ENCODE data around the gene LCOR.

LCOR gene

DNA sequence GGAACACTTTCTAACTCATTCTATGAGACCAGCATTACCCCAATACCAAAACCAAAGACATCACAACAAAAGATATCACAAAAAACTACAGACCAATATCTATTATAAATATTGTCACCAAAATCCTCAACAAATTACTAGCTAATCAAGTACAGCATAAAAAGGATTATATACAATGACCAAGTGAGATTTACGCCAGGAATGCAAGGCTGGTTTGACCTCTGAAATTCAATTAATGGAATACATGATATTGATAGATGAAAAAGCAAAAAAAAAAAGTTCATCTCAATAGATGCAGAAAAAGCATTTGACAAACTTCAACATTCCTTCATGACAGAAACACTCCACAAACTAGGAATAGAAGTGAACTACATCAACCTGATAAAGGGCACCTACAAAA is 175.3 kb downstream of the LCOR start:
- DNase-seq (ENCODE audit: low read depth in 1 of 2, low spot score in 1 of 2): no peak

DNA sequence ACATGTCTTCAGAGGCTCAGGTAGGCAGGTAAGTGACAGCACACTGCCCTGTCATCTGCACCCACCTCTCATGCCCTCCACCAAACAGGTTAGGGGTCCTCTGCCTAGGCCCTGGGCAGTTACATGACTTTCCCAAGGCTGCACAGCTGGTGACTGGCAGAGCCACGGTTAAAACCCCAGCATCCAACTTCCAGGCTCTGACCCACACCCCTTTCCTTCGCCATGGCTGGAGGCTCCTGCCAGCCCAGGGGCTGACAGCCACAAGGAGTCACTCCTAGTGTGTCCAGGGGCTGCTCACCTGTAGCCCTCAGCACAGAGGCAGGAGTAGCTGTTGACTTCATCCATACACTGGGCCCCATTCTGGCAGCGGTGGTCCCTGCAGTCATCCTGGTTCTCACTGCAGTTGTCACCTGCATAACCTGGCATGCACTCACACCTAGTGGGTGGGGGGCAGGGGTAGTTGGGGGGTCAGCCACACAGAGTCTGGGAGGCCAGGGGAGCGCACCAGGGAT is 178.7 kb downstream of the LCOR start:
- DNase-seq (ENCODE audit: low read depth in 1 of 2, low spot score in 1 of 2): no peak

DNA sequence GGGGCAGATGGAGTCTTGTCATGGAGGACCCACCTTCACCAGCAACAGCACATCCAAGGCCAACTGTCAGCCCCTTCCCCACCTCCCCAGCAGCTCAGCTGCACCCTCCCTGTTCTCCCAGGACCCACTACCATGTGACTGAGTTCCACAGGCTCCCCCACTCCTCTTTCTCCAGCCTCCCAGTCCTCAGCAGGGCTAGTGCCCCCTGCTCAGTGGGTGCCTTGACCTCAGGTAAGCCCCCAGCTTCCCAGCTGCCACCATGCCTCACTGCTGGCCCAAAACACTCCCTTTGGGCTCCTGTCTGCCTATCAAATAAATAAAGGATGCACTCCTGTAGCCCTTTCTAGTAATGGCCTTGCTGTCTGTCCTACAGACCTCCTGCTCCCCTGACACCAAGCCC is 179.3 kb downstream of the LCOR start:
- no peak for DNase-seq (ENCODE audit: low read depth in 1 of 2, low spot score in 1 of 2)

DNA sequence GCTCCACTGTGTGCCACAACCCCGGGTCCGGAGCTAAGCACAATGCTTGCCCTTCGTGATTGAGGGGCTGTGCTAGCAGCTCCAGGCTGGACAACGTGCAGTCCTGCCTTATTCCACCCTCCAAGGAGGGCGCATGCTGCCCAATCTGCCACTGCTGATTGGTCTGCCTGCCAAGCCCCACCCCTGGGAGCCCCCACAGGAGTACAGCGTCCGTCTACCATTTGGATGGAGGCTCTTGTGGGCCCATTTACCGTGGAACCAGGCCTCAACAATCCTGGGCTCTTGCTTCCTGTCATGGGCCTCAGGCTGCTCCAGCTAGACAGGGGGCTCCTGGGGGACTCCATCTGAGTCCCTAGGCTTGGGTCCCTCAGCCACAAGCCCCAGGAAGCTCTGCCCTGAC is 180.4 kb downstream of the LCOR start:
- DNase-seq (ENCODE audit: low read depth in 1 of 2, low spot score in 1 of 2): no peak

DNA sequence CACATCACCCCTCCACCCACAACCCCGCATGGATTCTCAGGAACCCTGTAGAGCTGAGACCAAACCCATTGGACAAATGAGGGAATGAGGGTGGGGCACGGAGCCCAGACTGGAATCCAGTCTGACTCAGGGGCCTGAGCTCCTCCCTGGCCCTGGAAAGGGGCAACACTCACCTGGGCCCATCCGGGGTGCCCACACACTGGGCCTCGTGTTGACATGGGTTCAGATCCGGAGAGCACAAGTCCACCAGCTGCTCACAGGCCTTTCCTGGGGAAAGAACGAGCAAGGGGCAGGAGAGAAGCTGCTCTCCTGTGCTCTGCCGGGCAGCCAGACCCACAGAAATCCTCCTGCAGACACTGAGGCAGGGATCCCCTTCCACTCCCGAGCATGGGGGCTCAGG is 181.5 kb downstream of the LCOR start:
- DNase-seq (ENCODE audit: low read depth in 1 of 2, low spot score in 1 of 2): no peak

DNA sequence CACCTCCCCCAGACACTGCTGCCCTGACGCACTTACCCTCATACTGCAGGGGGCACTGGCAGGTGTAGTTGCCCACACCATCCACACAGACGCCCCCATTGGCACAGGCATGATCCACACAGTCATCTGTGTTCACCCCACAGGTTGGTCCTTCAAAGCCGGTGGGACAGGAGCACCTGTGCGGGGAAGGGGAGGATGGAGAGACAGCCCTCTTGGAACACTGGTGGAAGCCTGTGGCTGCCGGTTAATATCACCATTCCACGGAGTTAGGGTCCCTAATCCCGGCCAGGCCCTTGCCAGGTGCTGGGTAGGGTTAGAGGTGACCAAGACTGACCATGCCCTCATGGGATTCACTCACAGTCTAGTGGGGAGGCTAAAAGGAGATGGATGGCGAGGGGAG is 181.9 kb downstream of the LCOR start:
- no peak for DNase-seq (ENCODE audit: low read depth in 1 of 2, low spot score in 1 of 2)

DNA sequence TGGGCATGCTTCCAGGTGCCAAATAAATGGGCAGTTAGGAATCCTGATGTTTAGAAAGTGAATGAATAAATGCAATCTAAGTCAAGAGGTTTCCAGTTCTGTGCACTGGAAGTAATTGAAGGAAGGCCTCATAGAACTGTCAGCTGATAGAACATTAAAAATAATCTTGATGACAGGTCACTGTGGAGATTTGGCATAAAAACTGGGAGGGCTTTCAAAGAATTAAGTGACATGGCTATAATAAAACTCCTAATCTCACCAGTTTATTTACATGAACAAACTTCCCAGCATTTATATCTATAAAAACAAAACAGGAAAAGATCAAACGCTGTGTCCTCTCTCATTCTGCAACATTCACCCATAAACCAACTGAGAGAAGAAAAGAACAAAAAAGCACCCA is 183.1 kb downstream of the LCOR start:
- DNase-seq (ENCODE audit: low read depth in 1 of 2, low spot score in 1 of 2): no peak

DNA sequence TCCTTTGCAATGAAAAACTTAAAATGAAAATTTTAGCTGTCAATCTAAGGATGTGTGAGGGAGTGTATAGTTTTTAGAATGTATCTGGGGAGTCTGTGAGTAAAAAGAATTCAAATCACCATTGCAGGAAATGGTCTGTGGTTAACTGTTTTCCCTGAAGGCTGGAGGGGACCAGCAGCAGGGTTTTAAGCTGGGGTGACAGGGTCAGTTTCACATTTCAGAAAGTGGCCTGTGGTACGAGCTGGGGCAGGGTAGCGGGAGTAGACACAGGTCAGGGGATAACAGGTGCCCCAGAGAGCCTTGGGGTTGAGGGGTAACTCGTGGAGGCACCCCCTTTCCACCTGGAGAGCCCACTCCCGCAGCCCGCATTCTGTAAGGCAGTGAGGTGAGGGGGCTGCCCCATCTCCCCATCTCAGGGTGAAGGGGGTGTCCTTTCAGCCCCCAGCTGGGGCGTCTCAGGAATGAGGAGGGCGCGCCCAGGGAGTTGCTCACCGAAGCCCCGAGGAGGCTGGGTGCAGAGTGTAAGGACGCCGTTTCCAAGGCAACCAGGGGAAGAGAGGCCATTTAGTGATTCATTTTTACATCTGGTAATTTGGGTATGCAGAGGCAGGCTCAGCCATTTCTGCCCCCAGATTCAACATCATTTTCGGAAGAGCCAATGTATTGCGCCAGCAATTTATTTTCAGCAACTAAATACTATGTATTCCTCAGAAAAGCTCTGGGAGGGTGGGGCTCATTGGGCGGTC is 184.8 kb downstream of the LCOR start:
- no peak for DNase-seq (ENCODE audit: low read depth in 1 of 2, low spot score in 1 of 2)

DNA sequence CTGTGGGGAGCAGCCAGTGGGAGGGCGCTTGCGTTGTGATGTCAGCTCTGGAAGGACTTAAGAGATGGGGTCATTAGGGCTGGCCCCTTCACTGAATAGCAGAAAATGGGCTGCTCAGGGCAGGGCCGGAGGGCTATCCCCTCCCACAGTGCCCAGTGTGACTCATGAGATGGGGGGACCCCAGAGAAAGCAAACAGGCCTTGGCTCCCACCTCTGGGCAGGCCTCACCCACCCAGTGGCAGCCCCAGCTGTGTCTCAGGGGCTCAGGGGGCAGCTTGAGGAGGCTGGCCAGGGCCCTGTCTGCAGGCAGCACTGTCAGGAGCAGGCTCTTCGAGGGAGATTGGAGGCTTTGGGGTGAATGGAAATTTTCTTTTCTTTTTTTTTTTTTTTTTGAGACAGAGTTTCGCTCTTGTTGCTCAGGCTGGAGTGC is 185.4 kb downstream of the LCOR start:
- DNase-seq (ENCODE audit: low read depth in 1 of 2, low spot score in 1 of 2): no peak

DNA sequence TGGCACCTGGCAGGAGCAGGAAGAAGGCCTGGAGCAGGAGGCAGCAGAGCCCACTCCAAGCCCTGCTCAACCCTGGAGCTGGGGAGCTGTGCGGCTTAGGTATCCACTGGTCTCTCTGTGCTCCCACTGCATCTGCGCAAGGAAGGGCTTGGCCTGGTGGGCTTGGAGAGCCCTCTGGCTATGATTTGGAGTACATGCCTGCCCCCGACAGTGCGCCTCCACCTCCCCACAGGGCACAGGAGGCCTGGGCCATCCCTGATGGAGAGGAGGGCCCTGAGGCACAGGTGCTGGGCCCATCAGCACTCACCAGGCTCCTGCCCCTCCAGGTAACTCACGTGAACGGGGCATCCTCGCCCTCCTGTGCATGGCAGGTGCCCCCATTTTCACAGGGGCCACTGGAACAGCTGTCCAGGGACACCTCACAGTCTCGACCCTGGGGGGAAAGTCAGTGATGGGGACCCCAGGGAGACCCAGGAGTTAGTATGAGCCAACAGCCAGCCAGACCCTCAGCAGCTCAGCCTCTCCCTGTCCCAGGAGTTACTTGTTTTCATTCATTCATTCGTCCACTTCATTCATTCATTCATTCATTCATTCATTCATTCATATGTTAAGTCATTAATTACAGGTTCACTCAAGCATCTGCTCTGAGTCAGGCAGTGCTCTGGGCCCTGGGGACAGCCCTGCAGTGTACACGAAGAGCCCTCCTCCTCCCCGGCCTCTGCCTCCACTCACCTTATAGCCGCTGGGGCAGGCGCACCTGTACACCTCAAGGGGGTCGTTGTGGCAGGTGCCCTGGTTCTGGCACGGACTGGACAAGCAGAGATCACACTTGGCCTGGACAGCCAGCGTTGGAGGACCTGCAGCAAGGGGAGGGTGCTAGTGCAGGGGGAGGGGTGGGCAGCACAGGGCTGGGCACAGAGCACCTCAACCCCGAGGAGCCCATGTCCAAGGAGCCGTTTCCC is 186.4 kb downstream of the LCOR start:
- DNase-seq (ENCODE audit: low read depth in 1 of 2, low spot score in 1 of 2): no peak

DNA sequence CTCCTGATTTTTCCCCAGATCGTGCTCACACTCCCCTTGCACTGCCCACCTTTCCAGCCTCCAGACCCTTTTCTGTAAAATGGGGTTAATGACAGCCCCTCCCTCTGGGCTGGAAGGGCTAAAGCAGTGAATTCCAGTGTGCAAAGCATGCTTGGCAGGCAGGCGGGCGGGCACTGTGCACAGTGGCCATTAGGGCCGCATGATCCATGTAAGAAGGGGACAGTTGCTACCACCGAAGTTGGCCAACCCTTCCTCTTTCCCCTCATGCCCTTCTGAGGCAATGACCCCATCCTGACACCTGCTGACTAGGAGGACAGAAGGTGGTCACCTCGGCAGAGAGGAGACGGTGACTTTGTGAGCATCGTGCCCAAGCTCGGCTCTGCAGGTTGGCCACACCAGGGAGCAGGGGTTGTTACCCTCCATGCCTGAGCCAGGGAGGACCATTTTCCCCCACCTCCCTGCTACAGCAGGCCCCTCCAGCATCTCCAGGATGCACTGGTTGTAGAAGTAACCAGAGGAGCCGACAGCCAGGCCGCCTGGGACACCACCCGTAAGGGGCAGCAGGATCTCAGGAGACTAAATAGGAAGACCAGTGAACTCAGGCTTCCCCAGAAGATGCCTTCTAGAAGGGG is 187.2 kb downstream of the LCOR start:
- no peak for DNase-seq (ENCODE audit: low read depth in 1 of 2, low spot score in 1 of 2)

DNA sequence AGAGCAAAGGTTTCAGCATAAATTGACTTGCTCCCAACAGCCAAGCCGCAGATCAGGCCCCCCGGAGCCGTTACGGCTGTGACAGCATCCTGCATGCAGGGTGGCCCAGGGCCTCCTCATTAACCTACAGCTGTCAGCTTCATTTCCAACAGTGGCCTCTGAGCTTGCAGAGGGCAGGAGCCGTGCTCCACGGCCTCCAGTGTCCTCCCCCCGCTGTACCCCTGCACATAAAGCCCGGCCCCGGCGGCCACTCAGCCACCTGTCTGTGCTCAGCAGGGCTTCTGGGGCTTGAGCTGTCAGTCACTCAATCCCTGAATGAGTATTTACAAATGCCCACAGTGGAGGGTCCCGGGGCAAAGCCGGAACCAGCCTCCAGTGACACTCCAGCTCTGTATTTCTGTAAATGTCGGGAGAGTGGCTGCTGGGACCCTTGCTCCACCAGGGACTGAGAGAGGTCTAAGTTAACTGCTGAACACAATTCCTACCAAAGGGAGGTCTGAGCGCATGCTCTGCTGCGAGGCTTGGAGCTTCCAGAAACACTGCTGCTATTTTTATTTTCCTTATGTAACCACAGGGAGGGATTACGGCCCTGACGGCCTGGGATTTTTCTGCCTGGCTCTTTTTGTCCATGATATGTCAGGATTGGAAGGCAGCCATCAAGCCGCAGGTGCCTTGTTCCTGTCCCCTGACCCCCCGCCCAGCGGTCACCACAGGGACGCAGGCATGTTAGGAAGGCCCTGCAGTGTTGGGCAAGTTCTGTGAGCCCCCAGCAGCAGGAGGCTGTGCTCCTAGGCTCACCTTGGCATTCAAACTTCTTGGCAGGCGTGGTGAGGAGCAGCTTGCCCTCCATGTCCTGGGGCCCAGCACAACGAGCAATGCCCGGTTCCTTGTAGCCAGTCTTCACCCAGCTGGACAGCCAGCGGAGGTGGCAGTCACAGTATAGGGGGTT is 188.6 kb downstream of the LCOR start:
- no peak for DNase-seq (ENCODE audit: low read depth in 1 of 2, low spot score in 1 of 2)

DNA sequence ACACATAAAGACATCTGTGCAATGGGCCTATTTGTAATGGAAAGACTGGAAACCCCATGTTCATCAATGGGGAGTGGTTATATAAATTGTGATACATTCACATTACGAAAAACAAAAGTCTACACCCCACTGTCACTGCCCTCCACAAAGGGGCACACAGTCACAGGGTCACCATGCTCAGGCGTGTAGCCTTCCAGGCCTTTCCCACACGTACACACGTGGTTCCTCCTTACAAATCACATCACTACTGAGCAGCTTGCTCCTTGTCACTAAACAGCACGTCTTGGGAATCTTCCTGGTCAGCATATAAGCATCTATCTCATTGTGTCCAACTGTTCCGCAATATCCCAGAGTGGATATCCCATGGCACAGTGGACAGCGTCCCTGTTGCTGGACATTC is 190.5 kb downstream of the LCOR start:
- DNase-seq (ENCODE audit: low read depth in 1 of 2, low spot score in 1 of 2): no peak

DNA sequence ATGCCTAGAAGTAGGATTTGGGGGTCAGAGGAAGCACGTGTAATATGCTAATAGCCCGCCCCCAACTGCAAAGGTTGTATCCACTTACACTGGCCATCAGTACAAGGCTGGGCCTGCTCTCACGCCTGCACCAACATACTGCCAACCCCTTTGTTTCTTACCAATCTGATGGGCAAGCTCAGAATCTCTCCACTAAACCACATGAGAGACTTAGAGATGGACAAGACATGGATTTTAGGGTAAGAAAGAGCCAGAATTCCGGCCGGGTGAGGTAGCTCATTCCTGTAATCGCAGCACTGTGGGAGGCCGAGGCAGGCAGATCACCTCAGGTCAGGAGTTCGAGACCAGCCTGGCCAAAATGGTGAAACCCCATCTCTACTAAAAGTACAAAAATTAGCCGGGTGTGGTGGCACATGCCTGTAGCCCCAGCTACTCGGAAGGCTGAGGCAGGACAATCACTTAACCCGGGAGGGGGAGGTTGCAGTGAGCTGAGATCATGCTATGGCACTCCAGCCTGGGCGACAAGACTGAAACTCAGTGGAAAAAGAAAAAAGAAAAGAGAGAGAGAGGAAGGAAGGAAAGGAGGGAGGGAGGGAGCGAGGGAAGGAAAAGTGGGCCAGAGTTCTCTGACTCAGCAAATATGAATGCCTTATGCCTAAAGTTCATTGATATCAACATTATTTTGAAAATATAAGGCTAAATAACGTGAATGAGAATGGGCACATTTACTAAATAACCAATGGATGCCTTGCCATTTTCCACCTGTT is 191.5 kb downstream of the LCOR start:
- no peak for DNase-seq (ENCODE audit: low read depth in 1 of 2, low spot score in 1 of 2)

DNA sequence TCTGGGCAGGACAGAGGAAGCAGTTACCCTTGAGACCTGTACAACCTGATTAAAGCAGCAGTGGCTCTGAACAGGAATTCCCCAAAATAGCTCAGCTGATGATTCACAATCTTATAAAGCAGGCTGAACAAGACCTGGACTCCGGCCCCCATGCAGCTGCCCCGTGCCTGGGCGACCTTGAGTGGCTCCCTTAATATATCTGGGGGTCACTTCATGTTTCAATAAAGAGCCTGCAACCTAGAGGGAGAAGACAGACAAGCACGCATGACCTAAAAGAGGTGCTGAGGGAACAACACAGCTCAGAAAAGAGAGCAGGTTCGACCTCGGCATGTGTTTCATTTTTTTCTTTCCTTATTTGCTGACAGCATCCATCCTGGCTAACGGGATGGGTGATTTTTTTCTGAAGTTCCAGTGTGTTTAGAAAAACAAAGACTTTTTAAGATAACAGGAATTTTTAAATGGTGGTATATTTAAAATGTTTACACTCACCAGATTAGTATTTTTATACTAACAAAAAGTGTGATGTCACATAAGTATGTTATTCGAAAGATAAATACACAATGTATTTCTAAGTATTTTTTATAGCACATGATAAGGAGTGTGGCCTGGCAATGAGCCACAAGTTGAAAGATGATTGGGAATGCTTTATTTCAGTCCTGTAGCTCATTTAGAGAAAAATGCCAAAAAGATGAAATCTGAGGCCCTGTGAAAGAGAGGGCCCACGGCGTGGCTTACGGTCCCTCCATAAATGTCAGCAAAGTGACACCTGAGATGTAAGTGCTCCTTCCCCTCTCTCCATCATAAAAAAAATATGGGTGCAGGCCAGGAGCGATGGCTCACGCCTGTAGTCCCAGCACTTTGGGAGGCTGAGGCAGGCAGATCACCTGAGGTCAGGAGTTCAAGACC is 192.3 kb downstream of the LCOR start:
- no peak for DNase-seq (ENCODE audit: low read depth in 1 of 2, low spot score in 1 of 2)

DNA sequence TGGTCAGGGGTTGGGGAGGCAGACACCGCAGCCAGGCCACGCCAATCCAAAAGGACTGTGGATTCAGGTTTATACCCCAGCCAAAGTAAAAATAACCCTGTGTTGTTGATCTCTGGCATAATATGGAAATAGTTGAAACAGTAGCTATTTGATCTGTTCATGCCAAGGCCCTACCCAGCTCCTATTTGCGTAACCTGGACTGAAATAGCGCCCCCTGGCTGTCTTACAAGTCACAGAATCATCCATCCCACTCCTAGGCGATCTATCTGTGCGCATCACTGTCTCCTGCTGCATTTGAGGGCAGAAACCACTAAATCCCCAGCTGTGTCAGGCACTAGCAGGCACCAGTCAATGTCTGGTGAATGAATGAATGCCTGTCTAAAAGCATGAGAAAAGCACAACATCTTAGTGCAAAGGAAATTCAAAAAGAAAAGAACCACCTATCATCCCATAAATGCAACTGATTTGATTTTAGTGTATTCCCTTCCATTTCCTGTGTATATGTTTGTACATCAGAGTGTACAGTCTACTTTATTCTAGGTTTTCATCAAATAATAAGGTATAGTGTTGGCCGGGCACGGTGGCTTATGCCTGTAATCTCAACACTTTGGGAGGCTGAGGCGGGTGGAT is 193.6 kb downstream of the LCOR start:
- no peak for DNase-seq (ENCODE audit: low read depth in 1 of 2, low spot score in 1 of 2)

DNA sequence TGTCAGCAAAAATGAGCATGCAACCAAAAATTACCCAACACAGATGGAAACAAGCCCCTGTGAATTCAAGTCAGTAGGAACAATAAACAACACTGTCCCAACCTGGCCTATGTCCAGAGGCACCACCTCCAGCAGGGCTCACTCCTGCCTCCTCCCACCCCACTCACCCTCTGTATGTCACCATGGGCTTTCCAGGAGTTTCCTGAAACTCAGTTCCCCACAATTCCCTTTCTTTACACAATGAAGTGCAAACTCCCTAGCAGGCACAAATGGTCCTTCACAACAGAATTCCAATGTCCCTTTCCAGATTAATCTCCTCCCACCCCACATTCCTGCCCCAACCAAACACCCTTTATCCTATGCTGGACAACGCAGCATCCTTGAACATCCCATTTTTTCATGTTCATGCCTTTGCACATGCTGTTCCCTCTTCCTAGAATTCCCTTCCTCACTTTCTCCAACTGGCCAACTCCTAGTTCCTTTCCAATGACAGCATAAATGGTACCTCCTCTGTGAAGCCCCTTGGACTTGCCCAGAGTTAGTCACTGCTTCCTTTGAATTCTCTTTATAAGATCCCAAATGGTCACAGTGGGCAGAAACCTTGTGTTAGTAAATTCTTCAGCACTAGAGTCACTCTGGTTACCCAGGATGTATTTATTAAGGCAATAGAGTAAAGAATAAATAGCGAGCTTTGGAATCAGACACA is 196.2 kb downstream of the LCOR start:
- DNase-seq (ENCODE audit: low read depth in 1 of 2, low spot score in 1 of 2): no peak

DNA sequence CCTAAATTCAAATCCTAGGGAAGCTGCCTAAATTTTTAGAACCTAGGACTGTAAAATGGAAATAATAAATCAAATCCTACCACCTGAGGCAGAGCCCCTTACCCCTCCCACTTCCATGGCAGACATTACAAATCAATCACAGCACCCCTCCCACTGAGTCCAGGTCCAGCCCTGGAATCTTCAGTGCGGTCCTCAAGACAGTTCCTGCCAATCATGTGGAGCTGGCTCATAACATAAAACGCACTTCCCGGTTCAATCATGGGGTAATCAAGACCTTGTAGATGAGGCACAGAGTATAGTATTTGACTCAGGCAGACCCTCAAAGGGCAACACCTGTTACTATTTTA is 196.7 kb downstream of the LCOR start:
- DNase-seq (ENCODE audit: low read depth in 1 of 2, low spot score in 1 of 2): no peak
